Fibroblast of lung (primary cell): ENCODE data around the gene STS. TPM values are rescaled to one million over a fixed set of nuclear protein-coding genes. Genes with fewer than 3 reads are reported as not detected.

Experiments
- DNase-seq, 2 donors: peaks; one replicate each; pipeline versions ENCODE4 v3.0.0 to v3.0.0-alpha.2; 2010; ENCODE audit warnings: low read depth in 2 of 2
- H2AFZ ChIP-seq: 2 replicates; pipeline ENCODE4 v1.5.1; 2012; ENCODE audit warnings: low read length, control low read depth, inconsistent platforms
- H3K27ac ChIP-seq: 2 replicates; pipeline ENCODE4 v1.5.1; 2011; ENCODE audit warnings: low read length, control low read depth; ENCODE audit not compliant: insufficient read depth
- H3K27me3 ChIP-seq: 2 replicates; pipeline ENCODE4 v1.5.1; 2011; ENCODE audit warnings: mild to moderate bottlenecking, low read length; ENCODE audit not compliant: control insufficient read depth, insufficient read depth
- H3K36me3 ChIP-seq: 2 replicates; pipeline ENCODE4 v1.5.1; 2011; ENCODE audit warnings: low read length; ENCODE audit not compliant: control insufficient read depth, insufficient read depth
- H3K4me1 ChIP-seq: 2 replicates; pipeline ENCODE4 v1.5.1; 2011; ENCODE audit warnings: low read length; ENCODE audit not compliant: control insufficient read depth, insufficient read depth; ENCODE audit errors: extremely low read depth
- H3K4me2 ChIP-seq: 2 replicates; pipeline ENCODE4 v1.5.1; 2011; ENCODE audit warnings: low read length, control low read depth; ENCODE audit not compliant: insufficient read depth; ENCODE audit errors: extremely low read depth
- H3K4me3 ChIP-seq, 4 experiments: fragments of 200-600 bp in 1 of 4; sonication (generic) in 1 of 4; replicated peaks in 1 of 4; 2 replicates each; pipeline ENCODE4 v1.5.1; 2011 to 2016; ENCODE audit warnings: low read length in 4 of 4, low read depth in 3 of 4, mild to moderate bottlenecking in 3 of 4, control low read depth in 2 of 4, inconsistent platforms in 1 of 4, mixed read lengths in 1 of 4; ENCODE audit not compliant: insufficient read depth in 1 of 4; ENCODE audit errors: control extremely low read depth in 1 of 4
- H3K79me2 ChIP-seq: 2 replicates; pipeline ENCODE4 v1.5.1; 2012; ENCODE audit warnings: mild to moderate bottlenecking, low read length, inconsistent platforms; ENCODE audit not compliant: control insufficient read depth, insufficient read depth
- H3K9ac ChIP-seq: 2 replicates; pipeline ENCODE4 v1.5.1; 2011; ENCODE audit warnings: mild to moderate bottlenecking, low read length, control low read depth; ENCODE audit not compliant: insufficient read depth
- H3K9me3 ChIP-seq: 2 replicates; pipeline ENCODE4 v1.5.1; 2012; ENCODE audit warnings: low read depth, low read length; ENCODE audit not compliant: control insufficient read depth, insufficient read depth
- H4K20me1 ChIP-seq: 2 replicates; pipeline ENCODE4 v1.5.1; 2011; ENCODE audit warnings: low read length; ENCODE audit not compliant: control insufficient read depth, insufficient read depth; ENCODE audit errors: extremely low read depth
- CTCF ChIP-seq, 2 donors: IDR thresholded peaks in 1 of 2; conservative IDR thresholded peaks in 1 of 2; 1 replicate in 1 of 2; 2 replicates in 1 of 2; pipeline ENCODE4 v1.5.1; 2011 to 2012; ENCODE audit warnings: low read length in 2 of 2, control low read depth in 1 of 2, inconsistent platforms in 1 of 2, low read depth in 1 of 2, mild to moderate bottlenecking in 1 of 2
- EZH2 ChIP-seq: IDR thresholded peaks from 2 replicates; pipeline ENCODE4 v1.5.1; 2012; ENCODE audit warnings: low read length, control low read depth, mild to moderate bottlenecking; ENCODE audit errors: missing control alignments
- polyA minus RNA-seq: library from RNA; depleted of rRNA, polyadenylated mRNA; stranded (reverse); fragments of >200 nt; gene quantifications from 2 replicates; pipeline ENCODE4 v1.2.3, GENCODE V29; 2011; ENCODE audit warnings: low replicate concordance
- polyA plus RNA-seq, 2 donors: library from polyadenylated mRNA; depleted of rRNA in 1 of 2; stranded (reverse) in 1 of 2; unstranded in 1 of 2; fragments of >200 nt; gene quantifications; 2 replicates each; pipeline ENCODE4 v1.2.1, GENCODE V29; 2011 to 2012; ENCODE audit warnings: missing spikeins in 1 of 2
- total RNA-seq: library from RNA; depleted of rRNA; stranded (reverse); fragments of >200 nt; gene quantifications from 2 replicates; pipeline ENCODE4 v1.2.1, GENCODE V29; 2014

The STS gene
- 1.8 and 5.0 TPM in 2 replicates for total RNA-seq
- polyA plus RNA-seq, result 9.4 and 13.1 TPM in 2 replicates
- polyA plus RNA-seq (2012), result 6.7 and 10.6 TPM in 2 replicates
- 12.3 and 14.5 TPM in 2 replicates for polyA minus RNA-seq

DNA sequence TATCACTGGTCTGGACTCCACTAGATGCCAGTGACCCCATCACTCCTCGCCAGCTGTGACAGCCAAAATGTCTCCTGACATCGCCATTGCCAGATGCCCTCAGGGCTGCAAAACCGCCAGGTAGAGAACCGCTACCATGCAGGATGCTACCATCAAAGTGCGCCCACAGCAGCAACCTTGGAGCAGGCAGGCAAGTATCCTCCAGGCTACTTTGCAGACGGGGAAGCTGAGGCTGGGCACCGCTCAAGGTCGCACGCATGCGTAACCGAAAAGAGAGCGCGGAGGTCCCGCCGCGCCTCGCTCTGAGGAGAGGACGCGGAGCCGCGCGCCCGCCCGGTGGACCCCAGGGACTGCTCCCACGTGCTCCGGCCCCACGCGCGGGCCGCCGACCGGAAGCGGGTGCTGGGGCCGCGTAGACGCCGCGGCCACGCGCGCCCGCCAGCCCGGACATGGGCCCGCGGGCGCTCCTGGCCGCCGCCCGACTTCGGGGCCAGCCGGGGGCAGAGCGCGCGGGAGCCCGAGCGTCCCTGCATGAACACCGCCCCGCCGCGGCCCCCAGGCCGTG, at the start of gene STS:
STS (plus strand) TSS at position 300 of the 565 bp plus-strand sequence. CDS start 105,488 bp downstream, outside the sequence.
- DNase-seq, result peak in 1 of 2 donors; percentile 28
- peak within 1 kb of the TSS; percentile 99 for H2AFZ ChIP-seq
- no peaks in the 10 kb centered on the region for H4K20me1 ChIP-seq
- peak within 1 kb of the TSS; percentile 98 for H3K4me2 ChIP-seq
- peak within 1 kb of the TSS; percentile 82 to 98 (median 90) for H3K4me3 ChIP-seq
- no peaks in the 10 kb centered on the region for H3K9me3 ChIP-seq
- peaks cover 12% of the 10 kb centered on the region for H3K79me2 ChIP-seq
- H3K27ac ChIP-seq, result peak within 1 kb of the TSS; percentile 95
- H3K9ac ChIP-seq, result peak within 1 kb of the TSS; percentile 91
- H3K36me3 ChIP-seq, result no peaks in the 10 kb centered on the region
- no peaks in the 10 kb centered on the region for H3K4me1 ChIP-seq
- H3K27me3 ChIP-seq, result no peaks in the 10 kb centered on the region
- TF ChIP-seq CTCF (conservative IDR thresholded peaks at IDR 0.05 in 1 of 2, IDR thresholded peaks at IDR 0.05 in 1 of 2; ENCODE audit: low read depth in 1 of 2, low read length in 2 of 2), result no peak
- TF ChIP-seq EZH2, result no peak

GRCh38 chrX:7100022-7100421, 47.5 kb upstream of the STS start:
- Histone ChIP-seq H3K27me3 (no peaks in the 10 kb centered on the region), H3K4me3 (no peak overlapping the region), H3K79me2 (no peaks in the 10 kb centered on the region), H2AFZ (no peak overlapping the region), H3K4me1 (no peaks in the 10 kb centered on the region), H3K4me2 (no peak overlapping the region), H3K9ac (no peak overlapping the region), H3K9me3 (no peaks in the 10 kb centered on the region), H3K36me3 (peaks cover 1% of the 10 kb centered on the region), H4K20me1 (no peaks in the 10 kb centered on the region), H3K27ac (no peak overlapping the region)
- no peak for TF ChIP-seq CTCF (conservative IDR thresholded peaks at IDR 0.05 in 1 of 2, IDR thresholded peaks at IDR 0.05 in 1 of 2; ENCODE audit: low read depth in 1 of 2, low read length in 2 of 2)
- no peak for TF ChIP-seq EZH2
- DNase-seq, result no peak

GRCh38 chrX:7102119-7102518, 45.4 kb upstream of the STS start:
- Histone ChIP-seq H3K9me3 (no peaks in the 10 kb centered on the region), H3K36me3 (peaks cover 1% of the 10 kb centered on the region), H3K4me1 (no peaks in the 10 kb centered on the region), H3K27me3 (no peaks in the 10 kb centered on the region), H3K4me3 (no peak overlapping the region), H3K79me2 (no peaks in the 10 kb centered on the region), H3K9ac (no peak overlapping the region), H3K27ac (no peak overlapping the region), H3K4me2 (no peak overlapping the region), H4K20me1 (no peaks in the 10 kb centered on the region), H2AFZ (no peak overlapping the region)
- DNase-seq, result no peak
- TF ChIP-seq EZH2 (no peak), CTCF (conservative IDR thresholded peaks at IDR 0.05 in 1 of 2, IDR thresholded peaks at IDR 0.05 in 1 of 2; ENCODE audit: low read depth in 1 of 2, low read length in 2 of 2) (no peak)
